ENCODE data around the gene HTR3D. TPM values are rescaled to one million over a fixed set of nuclear protein-coding genes. Genes with fewer than 3 reads are reported as not detected.
A peak's percentile ranks its signal among the peaks of the same experiment; 100 is the strongest.

HTR3D gene
- total RNA-seq, 1 donor, result not detected

- Histone ChIP-seq H3K79me2 (ENCODE audit: insufficient read depth, low read length) (no peaks in the 10 kb centered on the region), H3K36me3 (ENCODE audit: insufficient read depth, low read length) (peaks cover 47% of the 10 kb centered on the region), H3K4me1 (ENCODE audit: insufficient read depth, low read length) (peaks cover 2% of the 10 kb centered on the region), H3K4me3 (ENCODE audit: insufficient read depth, low read length) (no peak overlapping the region), H2AFZ (ENCODE audit: low read length) (no peak overlapping the region), H3K27me3 (ENCODE audit: insufficient read depth, low read length) (no peaks in the 10 kb centered on the region), H3K4me2 (ENCODE audit: insufficient read depth, low read length) (no peak overlapping the region), H3K9me3 (ENCODE audit: low read depth, low read length) (no peaks in the 10 kb centered on the region), H4K20me1 (ENCODE audit: insufficient read depth, low read length) (peaks cover 3% of the 10 kb centered on the region), H3K27ac (ENCODE audit: low read depth, low read length) (no peak overlapping the region)
- TF ChIP-seq CTCF (IDR thresholded peaks at IDR 0.05; ENCODE audit: extremely low read depth, low read depth, low read length), result no peak
- no peak for DNase-seq (ENCODE audit: insufficient read length, low spot score, missing footprints)
These were observed 46.5 kb upstream of the HTR3D start for GRCh38 chr3:183984749-183985729.

- Histone ChIP-seq H3K4me1 (ENCODE audit: insufficient read depth, low read length) (peaks cover 2% of the 10 kb centered on the region), H3K9me3 (ENCODE audit: low read depth, low read length) (no peaks in the 10 kb centered on the region)
- no peak for DNase-seq (ENCODE audit: insufficient read length, low spot score, missing footprints)
These were observed 44.4 kb upstream of the HTR3D start for GRCh38 chr3:183987000-183987600.

GRCh38 chr3:183988216-183988790, 43.2 kb upstream of the HTR3D start:
- DNase-seq (ENCODE audit: insufficient read length, low spot score, missing footprints), result peak; percentile 83
- Histone ChIP-seq H3K36me3 (ENCODE audit: insufficient read depth, low read length) (peaks cover 33% of the 10 kb centered on the region), H3K4me2 (ENCODE audit: insufficient read depth, low read length) (peak overlapping the region; percentile 36), H4K20me1 (ENCODE audit: insufficient read depth, low read length) (no peaks in the 10 kb centered on the region), H3K9me3 (ENCODE audit: low read depth, low read length) (no peaks in the 10 kb centered on the region), H3K4me1 (ENCODE audit: insufficient read depth, low read length) (peaks cover 2% of the 10 kb centered on the region), H3K79me2 (ENCODE audit: insufficient read depth, low read length) (no peaks in the 10 kb centered on the region), H2AFZ (ENCODE audit: low read length) (no peak overlapping the region), H3K27ac (ENCODE audit: low read depth, low read length) (no peak overlapping the region), H3K4me3 (ENCODE audit: insufficient read depth, low read length) (no peak overlapping the region), H3K27me3 (ENCODE audit: insufficient read depth, low read length) (no peaks in the 10 kb centered on the region)
- TF ChIP-seq CTCF (IDR thresholded peaks at IDR 0.05; ENCODE audit: extremely low read depth, low read depth, low read length), result no peak

More at GRCh38 chr3:183987000-183987600, 44.4 kb upstream of the HTR3D start:
- H2AFZ ChIP-seq (ENCODE audit: low read length), result no peak overlapping the region
- peaks cover 39% of the 10 kb centered on the region for H3K36me3 ChIP-seq (ENCODE audit: insufficient read depth, low read length)
- no peaks in the 10 kb centered on the region for H4K20me1 ChIP-seq (ENCODE audit: insufficient read depth, low read length)
- no peak overlapping the region for H3K4me2 ChIP-seq (ENCODE audit: insufficient read depth, low read length)
- H3K79me2 ChIP-seq (ENCODE audit: insufficient read depth, low read length), result no peaks in the 10 kb centered on the region
- H3K27ac ChIP-seq (ENCODE audit: low read depth, low read length), result no peak overlapping the region
- TF ChIP-seq CTCF (IDR thresholded peaks at IDR 0.05; ENCODE audit: extremely low read depth, low read depth, low read length), result no peak
- H3K4me3 ChIP-seq (ENCODE audit: insufficient read depth, low read length), result no peak overlapping the region
- no peaks in the 10 kb centered on the region for H3K27me3 ChIP-seq (ENCODE audit: insufficient read depth, low read length)

DNA sequence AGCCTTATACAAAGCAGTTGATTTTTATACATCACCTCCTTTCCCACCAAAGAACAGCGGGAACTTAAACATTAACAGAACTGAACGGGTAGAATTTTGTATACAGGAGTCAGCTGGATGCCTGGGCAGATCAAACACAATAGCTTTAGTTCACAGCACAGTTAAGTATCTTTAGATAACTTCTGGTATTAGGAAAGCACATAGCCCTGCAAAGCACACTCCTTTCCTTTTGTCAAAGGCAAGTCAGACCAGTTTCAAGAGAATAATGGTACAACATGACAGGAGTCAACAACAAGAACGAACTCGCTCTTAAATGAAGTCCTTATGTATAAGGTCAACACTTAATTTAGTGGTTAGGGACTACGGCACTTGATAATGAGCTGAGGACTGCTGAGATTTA, 40.1 kb upstream of the HTR3D start:
- Histone ChIP-seq H3K27ac (ENCODE audit: low read depth, low read length) (no peak overlapping the region), H4K20me1 (ENCODE audit: insufficient read depth, low read length) (no peaks in the 10 kb centered on the region), H3K4me2 (ENCODE audit: insufficient read depth, low read length) (no peak overlapping the region), H3K9me3 (ENCODE audit: low read depth, low read length) (no peaks in the 10 kb centered on the region), H2AFZ (ENCODE audit: low read length) (no peak overlapping the region), H3K27me3 (ENCODE audit: insufficient read depth, low read length) (no peaks in the 10 kb centered on the region), H3K4me3 (ENCODE audit: insufficient read depth, low read length) (no peak overlapping the region), H3K36me3 (ENCODE audit: insufficient read depth, low read length) (peaks cover 15% of the 10 kb centered on the region), H3K79me2 (ENCODE audit: insufficient read depth, low read length) (no peaks in the 10 kb centered on the region), H3K4me1 (ENCODE audit: insufficient read depth, low read length) (peaks cover 2% of the 10 kb centered on the region)
- peak; percentile 4 for DNase-seq (ENCODE audit: insufficient read length, low spot score, missing footprints)
- no peak for TF ChIP-seq CTCF (IDR thresholded peaks at IDR 0.05; ENCODE audit: extremely low read depth, low read depth, low read length)
